Liver (tissue), 3 donors: Measurements from ENCODE around the gene ACE2.
"Not testable (repeated sequence)": the region's sequence is repeated elsewhere in the genome, so short reads cannot be mapped to it uniquely, and the experiment has no call there.

Source experiments
- ATF3 ChIP-seq: IDR thresholded peaks from 2 replicates; pipeline ENCODE4 v1.6.1; 2016; ENCODE audit warnings: antibody characterized with exemption
- CTCF ChIP-seq: fragments of 150-350 bp; IDR thresholded peaks from 2 replicates; pipeline ENCODE4 v1.5.1; 2017; ENCODE audit warnings: improper control_type of control experiment, low read depth, low read length; ENCODE audit not compliant: missing input control
- FOXA1 ChIP-seq: IDR thresholded peaks from 2 replicates; pipeline ENCODE4 v1.6.1; 2016; ENCODE audit warnings: antibody characterized with exemption
- GABPA ChIP-seq, 2 donors: IDR thresholded peaks in 1 of 2; conservative IDR thresholded peaks in 1 of 2; 2 replicates each; pipeline ENCODE4 v1.6.1; 2016; ENCODE audit warnings: antibody characterized with exemption in 2 of 2, mild to moderate bottlenecking in 1 of 2, moderate library complexity in 1 of 2
- HNF4G ChIP-seq: IDR thresholded peaks from 2 replicates; pipeline ENCODE4 v1.6.1; 2016; ENCODE audit warnings: antibody characterized with exemption
- MAX ChIP-seq: IDR thresholded peaks from 2 replicates; pipeline ENCODE4 v1.6.1; 2016; ENCODE audit warnings: antibody characterized with exemption
- REST ChIP-seq: IDR thresholded peaks from 2 replicates; pipeline ENCODE4 v1.6.1; 2016; ENCODE audit warnings: antibody characterized with exemption, mild to moderate bottlenecking
- RXRA ChIP-seq, 2 donors: IDR thresholded peaks; 2 replicates each; pipeline ENCODE4 v1.6.1; 2017 to 2018; ENCODE audit warnings: antibody characterized with exemption in 2 of 2, mild to moderate bottlenecking in 1 of 2
- TAF1 ChIP-seq: conservative IDR thresholded peaks from 2 replicates; pipeline ENCODE4 v1.6.1; 2016; ENCODE audit warnings: antibody characterized with exemption, mild to moderate bottlenecking
- YY1 ChIP-seq: IDR thresholded peaks from 2 replicates; pipeline ENCODE4 v1.6.1; 2016; ENCODE audit warnings: antibody characterized with exemption, mild to moderate bottlenecking
- donor health status: healthy.
- donor health status: healthy.

- TF ChIP-seq CTCF; ATF3; GABPA (IDR thresholded peaks at IDR 0.05 in 1 of 2, conservative IDR thresholded peaks at IDR 0.05 in 1 of 2); REST; HNF4G; TAF1; YY1; FOXA1; MAX; RXRA (IDR thresholded peaks at IDR 0.05): not testable (repeated sequence)
These were observed 46.8 kb upstream of the ACE2 start for GRCh38 chrX:15647510-15647909.
